Effector memory CD8-positive, alpha-beta T cell (primary cell): ENCODE measurements around the gene SPI1.
A peak's percentile ranks its signal among the peaks of the same experiment; 100 is the strongest.

Experiments
- ATAC-seq: fragments of 150-1000 bp; cut with Tn5 transposase; replicated peaks from 2 replicates; pipeline ENCODE4 v1.10.0; 2021; ENCODE audit warnings: mild to moderate bottlenecking, moderate library complexity
- DNase-seq, 3 experiments: peaks; one replicate each; pipeline ENCODE4 v3.0.0; 2021
- H3K27ac Mint-ChIP-seq, 2 donors: one replicate each; pipeline ENCODE4 v1.8.0; 2022; ENCODE audit warnings: mild to moderate bottlenecking in 2 of 2, mixed read lengths in 2 of 2, moderate library complexity in 2 of 2
- H3K27me3 Mint-ChIP-seq, 2 donors: one replicate each; pipeline ENCODE4 v1.8.0; 2022; ENCODE audit warnings: mixed read lengths in 2 of 2
- H3K36me3 Mint-ChIP-seq: one replicate; pipeline ENCODE4 v1.8.0; 2022; ENCODE audit warnings: mild to moderate bottlenecking, moderate library complexity, mixed read lengths; ENCODE audit not compliant: insufficient read depth
- H3K4me1 Mint-ChIP-seq, 2 donors: one replicate each; pipeline ENCODE4 v1.8.0; 2022; ENCODE audit warnings: low read depth in 2 of 2, mixed read lengths in 2 of 2
- H3K4me3 Mint-ChIP-seq, 2 donors: one replicate each; pipeline ENCODE4 v1.8.0; 2022; ENCODE audit warnings: mild to moderate bottlenecking in 2 of 2, mixed read lengths in 2 of 2, moderate library complexity in 2 of 2
- H3K9me3 Mint-ChIP-seq, 2 donors: one replicate each; pipeline ENCODE4 v1.8.0; 2022; ENCODE audit warnings: mixed read lengths in 2 of 2

The SPI1 gene

GRCh38 chr11:47373876-47374719 is 4.2 kb downstream of the SPI1 start:
- ATAC-seq (peak; percentile 92), DNase-seq (peak; percentile 79 to 83 (median 83))
- H3K4me3 Mint-ChIP-seq: no peak overlapping the region
- no peaks in the 10 kb centered on the region for H3K9me3 Mint-ChIP-seq
- no peaks in the 10 kb centered on the region for H3K4me1 Mint-ChIP-seq
- H3K36me3 Mint-ChIP-seq: no peaks in the 10 kb centered on the region
- no peaks in the 10 kb centered on the region for H3K27me3 Mint-ChIP-seq
- peak overlapping the region in 1 of 2 donors; percentile 27 for H3K27ac Mint-ChIP-seq

- ATAC-seq (no peak), DNase-seq (no peak)
- Mint-ChIP-seq H3K4me1 (no peaks in the 10 kb centered on the region), H3K4me3 (no peak overlapping the region), H3K36me3 (no peaks in the 10 kb centered on the region), H3K27ac (no peak overlapping the region), H3K9me3 (no peaks in the 10 kb centered on the region), H3K27me3 (no peaks in the 10 kb centered on the region)
Measured at GRCh38 chr11:47372422-47372821, 5.9 kb downstream of the SPI1 start.

GRCh38 chr11:47369676-47370075 is 8.7 kb downstream of the SPI1 start:
- Mint-ChIP-seq H3K4me3 (no peak overlapping the region), H3K27ac (peak overlapping the region in 1 of 2 donors; percentile 33), H3K4me1 (no peaks in the 10 kb centered on the region), H3K27me3 (peaks cover 6 to 14% of the 10 kb centered on the region in 2 donors), H3K36me3 (no peaks in the 10 kb centered on the region), H3K9me3 (no peaks in the 10 kb centered on the region)
- no peak for ATAC-seq
- DNase-seq: no peak

DNA sequence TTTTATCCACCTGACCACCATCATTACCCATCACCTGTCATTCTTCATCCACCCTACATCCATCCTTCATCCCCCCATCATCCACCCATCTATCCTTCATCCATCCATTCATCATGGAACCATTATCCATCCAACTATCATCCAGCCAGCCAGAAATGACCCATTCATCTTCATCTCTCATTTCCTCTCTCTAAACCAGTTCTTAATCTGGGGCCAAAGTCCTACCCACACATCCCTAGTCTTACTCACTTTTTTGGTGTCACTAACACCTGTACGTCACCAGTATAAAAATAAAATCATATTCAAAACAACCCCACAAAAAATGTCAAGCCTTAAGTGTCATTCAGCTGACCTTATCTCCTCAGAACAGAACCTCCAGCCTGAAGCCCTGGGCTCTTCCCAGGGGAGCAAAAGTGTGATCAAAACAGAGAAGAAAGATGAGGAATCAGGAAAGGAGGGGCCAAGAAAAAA is 12.3 kb downstream of the SPI1 start:
- no peaks in the 10 kb centered on the region for H3K36me3 Mint-ChIP-seq
- H3K27ac Mint-ChIP-seq: no peak overlapping the region
- no peak for DNase-seq
- H3K9me3 Mint-ChIP-seq: no peaks in the 10 kb centered on the region
- no peaks in the 10 kb centered on the region for H3K4me1 Mint-ChIP-seq
- H3K4me3 Mint-ChIP-seq: no peak overlapping the region
- peaks cover 6 to 21% of the 10 kb centered on the region in 2 donors for H3K27me3 Mint-ChIP-seq
- no peak for ATAC-seq

DNA sequence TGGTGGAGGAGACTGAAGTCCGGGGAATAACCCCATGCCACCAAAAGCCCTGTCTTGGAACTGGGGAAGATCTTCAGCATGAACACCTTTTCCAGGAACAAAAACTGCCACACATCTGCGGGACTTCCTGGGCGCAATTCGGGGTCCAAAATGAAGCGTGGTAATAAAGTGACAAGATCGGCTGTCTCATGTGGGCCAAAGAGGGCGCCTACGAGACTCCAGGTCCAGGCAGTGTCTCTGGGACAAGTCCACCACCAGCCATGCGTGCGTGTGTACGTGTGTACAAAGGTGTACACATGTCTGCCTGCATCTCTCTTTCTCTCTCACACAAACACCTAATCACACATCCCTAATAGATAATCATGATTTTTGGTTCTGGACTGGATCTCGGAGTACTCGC is 16.9 kb downstream of the SPI1 start:
- Mint-ChIP-seq H3K27ac (no peak overlapping the region), H3K4me3 (no peak overlapping the region)
- no peak for ATAC-seq

DNA sequence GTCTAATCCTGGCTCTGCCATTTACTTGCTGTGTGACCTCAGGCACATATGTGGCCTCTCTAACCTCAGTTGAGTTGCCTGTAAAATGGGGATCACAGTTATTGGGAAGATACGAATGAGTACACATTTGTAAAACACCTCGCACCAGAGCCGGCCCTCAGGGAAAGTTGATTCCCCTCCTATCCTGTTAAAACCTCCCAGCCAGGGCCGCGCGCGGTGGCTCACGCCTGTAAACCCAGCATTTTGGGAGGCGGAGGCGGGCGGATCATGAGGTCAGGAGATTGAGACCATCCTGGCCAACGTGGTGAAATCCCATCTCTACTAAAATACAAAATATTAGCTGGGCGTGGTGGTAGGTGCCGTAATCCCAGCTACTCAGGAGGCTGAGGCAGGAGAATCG is 18.0 kb downstream of the SPI1 start:
- DNase-seq: no peak
- no peak overlapping the region for H3K4me3 Mint-ChIP-seq
- H3K27ac Mint-ChIP-seq: no peak overlapping the region
- no peaks in the 10 kb centered on the region for H3K9me3 Mint-ChIP-seq
- no peaks in the 10 kb centered on the region for H3K36me3 Mint-ChIP-seq
- peaks cover 0 to 3% of the 10 kb centered on the region in 2 donors for H3K4me1 Mint-ChIP-seq
- ATAC-seq: no peak
- H3K27me3 Mint-ChIP-seq: peaks cover 0 to 9% of the 10 kb centered on the region in 2 donors

More for the DNA sequence above, 16.9 kb downstream of the SPI1 start:
- DNase-seq: no peak
- no peaks in the 10 kb centered on the region for H3K36me3 Mint-ChIP-seq
- H3K9me3 Mint-ChIP-seq: no peaks in the 10 kb centered on the region
- H3K27me3 Mint-ChIP-seq: peaks cover 6 to 20% of the 10 kb centered on the region in 2 donors
- H3K4me1 Mint-ChIP-seq: peaks cover 0 to 3% of the 10 kb centered on the region in 2 donors

DNA sequence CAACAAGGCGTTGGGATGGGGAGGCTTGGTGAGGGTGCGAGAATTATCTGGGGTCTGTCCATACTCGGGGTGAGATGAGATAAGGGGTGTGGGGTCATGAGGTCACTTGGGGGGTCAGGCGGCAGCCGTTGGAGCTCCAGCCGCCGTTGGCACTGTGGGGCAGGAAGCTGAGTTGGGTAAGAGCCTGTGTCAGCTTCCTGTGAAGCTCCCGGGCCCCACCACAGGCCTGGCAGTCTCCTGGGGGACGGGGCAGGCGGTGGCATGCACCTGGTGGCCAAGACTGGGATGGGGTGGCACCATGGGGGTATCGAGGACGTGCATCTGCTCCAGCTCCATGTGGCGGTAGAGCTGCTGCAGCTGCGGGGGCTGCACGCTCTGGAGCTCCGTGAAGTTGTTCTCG is 18.8 kb downstream of the SPI1 start:
- H3K27ac Mint-ChIP-seq: no peak overlapping the region

DNA sequence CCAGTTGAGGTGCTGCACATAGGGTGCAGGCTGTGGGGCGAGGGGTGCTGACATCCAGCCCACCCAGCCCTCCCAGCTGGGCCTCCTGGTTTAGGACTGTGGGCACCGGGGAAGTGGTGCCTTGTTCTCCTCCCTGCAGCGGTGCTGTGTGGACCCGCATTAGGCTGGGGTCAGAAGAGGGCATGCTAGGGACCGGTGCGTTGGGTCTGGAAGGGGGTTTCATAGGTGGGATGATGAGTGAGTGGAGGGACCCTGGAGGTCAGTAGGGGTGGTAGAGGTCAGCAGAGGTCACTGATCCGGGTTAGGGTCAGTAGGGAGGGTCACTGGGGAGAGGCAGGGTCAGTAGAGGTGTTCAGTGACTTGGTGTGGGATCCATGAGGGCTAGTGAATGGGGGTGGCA is 19.2 kb downstream of the SPI1 start:
- Mint-ChIP-seq H3K9me3 (no peaks in the 10 kb centered on the region), H3K27me3 (peaks cover 0 to 2% of the 10 kb centered on the region in 2 donors), H3K4me3 (no peak overlapping the region), H3K4me1 (peaks cover 0 to 3% of the 10 kb centered on the region in 2 donors), H3K36me3 (no peaks in the 10 kb centered on the region), H3K27ac (no peak overlapping the region)
- ATAC-seq: no peak
- no peak for DNase-seq

More for the DNA sequence above, 18.8 kb downstream of the SPI1 start:
- peaks cover 0 to 6% of the 10 kb centered on the region in 2 donors for H3K27me3 Mint-ChIP-seq
- ATAC-seq (peak; percentile 40), DNase-seq (no peak)
- peaks cover 0 to 3% of the 10 kb centered on the region in 2 donors for H3K4me1 Mint-ChIP-seq
- no peak overlapping the region for H3K4me3 Mint-ChIP-seq
- H3K36me3 Mint-ChIP-seq: no peaks in the 10 kb centered on the region
- no peaks in the 10 kb centered on the region for H3K9me3 Mint-ChIP-seq

- Mint-ChIP-seq H3K27ac (no peak overlapping the region), H3K36me3 (no peaks in the 10 kb centered on the region), H3K9me3 (no peaks in the 10 kb centered on the region), H3K27me3 (no peaks in the 10 kb centered on the region), H3K4me3 (no peak overlapping the region), H3K4me1 (peaks cover 0 to 3% of the 10 kb centered on the region in 2 donors)
- no peak for DNase-seq
- no peak for ATAC-seq
Measured at GRCh38 chr11:47358731-47359051, 19.7 kb downstream of the SPI1 start.

- Mint-ChIP-seq H3K9me3 (no peaks in the 10 kb centered on the region), H3K27me3 (no peaks in the 10 kb centered on the region), H3K27ac (no peak overlapping the region), H3K4me1 (peaks cover 0 to 3% of the 10 kb centered on the region in 2 donors), H3K36me3 (no peaks in the 10 kb centered on the region), H3K4me3 (no peak overlapping the region)
- DNase-seq: no peak
- no peak for ATAC-seq
Measured at GRCh38 chr11:47357985-47358730, 20.2 kb downstream of the SPI1 start.

GRCh38 chr11:47356998-47357329 is 21.4 kb downstream of the SPI1 start:
- DNase-seq (no peak), ATAC-seq (no peak)
- Mint-ChIP-seq H3K4me3 (no peak overlapping the region), H3K27ac (no peak overlapping the region), H3K27me3 (peaks cover 0 to 5% of the 10 kb centered on the region in 2 donors), H3K36me3 (no peaks in the 10 kb centered on the region), H3K9me3 (no peaks in the 10 kb centered on the region), H3K4me1 (peaks cover 0 to 3% of the 10 kb centered on the region in 2 donors)

GRCh38 chr11:47356129-47356997 is 22.0 kb downstream of the SPI1 start:
- H3K9me3 Mint-ChIP-seq: no peaks in the 10 kb centered on the region
- peaks cover 0 to 5% of the 10 kb centered on the region in 2 donors for H3K27me3 Mint-ChIP-seq
- H3K4me1 Mint-ChIP-seq: peaks cover 0 to 3% of the 10 kb centered on the region in 2 donors
- no peaks in the 10 kb centered on the region for H3K36me3 Mint-ChIP-seq
- no peak overlapping the region for H3K4me3 Mint-ChIP-seq
- DNase-seq: no peak
- no peak for ATAC-seq
- no peak overlapping the region for H3K27ac Mint-ChIP-seq
